Mucosa of descending colon (tissue), 3 donors: Measurements from ENCODE around the gene MYO7B. TPM values are rescaled to one million over a fixed set of nuclear protein-coding genes. Genes with fewer than 3 reads are reported as not detected.

Experiments
- ATAC-seq: fragments of 200-7000 bp; cut with Tn5 transposase; one replicate; pipeline ENCODE4 v1.9.1; 2020; ENCODE audit warnings: mild to moderate bottlenecking, moderate library complexity
- DNase-seq, 3 donors: peaks; one replicate each; pipeline ENCODE4 v3.0.0-alpha.2; 2020
- H3K36me3 ChIP-seq: fragments of 200-600 bp; one replicate; pipeline ENCODE4 v1.8.0; 2021; ENCODE audit warnings: low read depth, mild to moderate bottlenecking
- H3K4me1 ChIP-seq: fragments of 200-600 bp; one replicate; pipeline ENCODE4 v1.8.0; 2021; ENCODE audit warnings: low read depth, mild to moderate bottlenecking
- H3K4me3 ChIP-seq: fragments of 200-600 bp; one replicate; pipeline ENCODE4 v1.8.0; 2021; ENCODE audit warnings: mild to moderate bottlenecking
- H3K9me3 ChIP-seq: fragments of 200-600 bp; one replicate; pipeline ENCODE4 v1.8.0; 2021; ENCODE audit warnings: mild to moderate bottlenecking
- intact Hi-C, 2 donors: fragments of 100-400 bp; cut with DNase I in 1 of 2; cut with micrococcal nuclease in 1 of 2; formaldehyde crosslinking; loops; one replicate each; pipeline versions ENCODE4 v1.11.0 to v1.11.1; 2022; cut with DNase I, micrococcal nuclease
- total RNA-seq, 3 donors: library from RNA; stranded (reverse); fragmentation: NEBNext Ultra II Directional in 2 of 3; extraction: Animal tissue kit (Norgen Biotek cat#: 25700) in 2 of 3; gene quantifications; one replicate each; pipeline versions ENCODE4 v1.2.1 to v1.2.4, GENCODE V29; 2021 to 2023
- TF ChIP-seq, protein P1 (sequence below): fragments of 200-600 bp; IDR thresholded peaks from one replicate; pipeline ENCODE4 v1.8.0; 2022; ENCODE audit warnings: antibody characterized with exemption, mild to moderate bottlenecking
- donor health status: DM: no; HTN: no; CAD: no; lungs with moderate emphysema.
- donor health status: DM: no; HTN: no; CAD: no.
- donor health status: DM: no; HTN: yes; CAD: no.

The MYO7B gene
- total RNA-seq, 3 donors from 2014 or later, result 118 to 305 (median 199) TPM

DNA sequence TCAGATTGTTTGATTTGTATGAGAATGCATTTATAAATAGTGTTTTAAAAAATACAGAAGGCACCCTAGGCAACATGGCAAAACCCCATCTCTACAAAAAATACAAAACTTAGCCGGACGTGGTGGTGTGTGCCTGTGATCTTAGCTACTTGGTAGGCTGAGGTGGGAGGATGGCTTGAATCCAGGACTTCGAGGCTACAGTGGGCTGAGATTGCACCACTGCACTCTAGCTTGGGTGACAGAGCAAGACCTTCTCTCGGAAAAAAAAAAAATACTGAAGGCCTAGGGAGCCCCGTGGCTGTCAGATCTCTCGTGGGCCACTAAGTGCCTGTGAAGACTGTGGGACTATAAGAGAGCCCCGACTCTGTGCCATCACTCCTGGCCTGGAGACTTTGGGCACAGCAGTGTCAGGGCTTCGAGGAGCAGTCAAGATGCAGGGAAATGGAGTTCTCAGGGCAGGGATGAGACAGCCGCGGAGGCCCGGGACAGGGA lies 40.5 kb downstream of the MYO7B start:
- Histone ChIP-seq H3K4me1 (no peaks in the 10 kb centered on the region), H3K9me3 (no peaks in the 10 kb centered on the region), H3K4me3 (no peak overlapping the region), H3K36me3 (no peaks in the 10 kb centered on the region)
- no peak for ATAC-seq
- intact Hi-C loops, result no loop called here
- no peak for DNase-seq
- TF ChIP-seq, protein P1, sequence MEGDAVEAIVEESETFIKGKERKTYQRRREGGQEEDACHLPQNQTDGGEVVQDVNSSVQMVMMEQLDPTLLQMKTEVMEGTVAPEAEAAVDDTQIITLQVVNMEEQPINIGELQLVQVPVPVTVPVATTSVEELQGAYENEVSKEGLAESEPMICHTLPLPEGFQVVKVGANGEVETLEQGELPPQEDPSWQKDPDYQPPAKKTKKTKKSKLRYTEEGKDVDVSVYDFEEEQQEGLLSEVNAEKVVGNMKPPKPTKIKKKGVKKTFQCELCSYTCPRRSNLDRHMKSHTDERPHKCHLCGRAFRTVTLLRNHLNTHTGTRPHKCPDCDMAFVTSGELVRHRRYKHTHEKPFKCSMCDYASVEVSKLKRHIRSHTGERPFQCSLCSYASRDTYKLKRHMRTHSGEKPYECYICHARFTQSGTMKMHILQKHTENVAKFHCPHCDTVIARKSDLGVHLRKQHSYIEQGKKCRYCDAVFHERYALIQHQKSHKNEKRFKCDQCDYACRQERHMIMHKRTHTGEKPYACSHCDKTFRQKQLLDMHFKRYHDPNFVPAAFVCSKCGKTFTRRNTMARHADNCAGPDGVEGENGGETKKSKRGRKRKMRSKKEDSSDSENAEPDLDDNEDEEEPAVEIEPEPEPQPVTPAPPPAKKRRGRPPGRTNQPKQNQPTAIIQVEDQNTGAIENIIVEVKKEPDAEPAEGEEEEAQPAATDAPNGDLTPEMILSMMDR, result no peak

DNA sequence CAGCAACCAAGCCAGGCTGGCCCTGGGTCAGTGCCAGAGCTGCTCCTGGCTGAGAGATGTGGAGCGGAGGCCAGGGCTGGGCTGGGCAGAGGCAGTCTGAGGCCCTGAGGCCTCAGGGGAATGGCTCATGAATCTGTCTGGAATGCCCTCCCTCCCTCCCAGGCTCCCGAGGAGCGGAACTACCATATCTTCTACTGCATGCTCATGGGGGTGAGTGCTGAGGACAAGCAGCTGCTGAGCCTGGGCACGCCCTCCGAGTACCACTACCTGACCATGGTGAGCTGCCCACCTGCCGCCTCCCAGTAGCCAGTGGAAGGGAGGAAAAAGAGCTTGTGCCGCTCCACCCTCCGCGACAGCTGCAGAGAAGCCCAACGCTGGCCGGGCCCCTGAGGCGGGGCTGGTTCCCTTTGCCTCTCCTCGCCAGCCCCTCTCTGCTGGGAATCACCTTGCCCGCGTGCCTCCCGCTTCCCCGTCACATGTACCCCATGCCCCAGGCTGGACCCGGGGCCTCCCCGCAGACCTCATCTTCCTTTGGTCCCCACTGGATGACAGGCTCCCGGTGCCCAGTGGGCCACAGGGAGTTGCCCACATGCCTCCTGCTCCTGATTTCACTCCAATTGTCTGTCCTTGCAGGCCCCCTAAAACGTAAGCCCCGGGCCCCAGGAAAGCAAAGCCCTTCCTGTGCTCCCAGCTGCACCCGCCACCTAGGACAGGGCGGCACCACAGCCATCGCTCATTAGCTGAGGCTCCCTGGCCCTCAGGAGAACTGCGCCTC lies 41.1 kb downstream of the MYO7B start:
- ATAC-seq, result peak; percentile 22
- no peaks in the 10 kb centered on the region for H3K9me3 ChIP-seq
- no peaks in the 10 kb centered on the region for H3K4me1 ChIP-seq
- intact Hi-C loops, result no loop called here
- H3K36me3 ChIP-seq, result no peaks in the 10 kb centered on the region
- TF ChIP-seq, protein P1, result no peak
- DNase-seq, result peak in 1 of 3 donors; percentile 30
- H3K4me3 ChIP-seq, result no peak overlapping the region

DNA sequence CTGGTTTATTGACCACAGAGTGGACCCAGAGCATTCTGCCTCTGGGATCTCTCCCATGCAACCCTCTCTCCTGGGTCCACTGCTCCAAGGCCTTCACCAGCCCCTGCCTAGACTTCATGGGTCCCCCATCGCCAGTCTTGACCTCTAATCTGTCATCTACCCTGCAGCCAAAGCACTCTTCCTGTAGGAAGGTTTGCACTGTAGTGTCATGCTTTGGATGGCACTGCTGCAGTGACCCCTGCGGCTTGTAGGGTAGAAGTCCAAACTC lies 41.7 kb downstream of the MYO7B start:
- DNase-seq, result no peak
- Histone ChIP-seq H3K36me3 (no peaks in the 10 kb centered on the region), H3K4me1 (no peaks in the 10 kb centered on the region), H3K4me3 (no peak overlapping the region), H3K9me3 (no peaks in the 10 kb centered on the region)
- intact Hi-C loops, result no loop called here
- TF ChIP-seq, protein P1, result no peak
- no peak for ATAC-seq

DNA sequence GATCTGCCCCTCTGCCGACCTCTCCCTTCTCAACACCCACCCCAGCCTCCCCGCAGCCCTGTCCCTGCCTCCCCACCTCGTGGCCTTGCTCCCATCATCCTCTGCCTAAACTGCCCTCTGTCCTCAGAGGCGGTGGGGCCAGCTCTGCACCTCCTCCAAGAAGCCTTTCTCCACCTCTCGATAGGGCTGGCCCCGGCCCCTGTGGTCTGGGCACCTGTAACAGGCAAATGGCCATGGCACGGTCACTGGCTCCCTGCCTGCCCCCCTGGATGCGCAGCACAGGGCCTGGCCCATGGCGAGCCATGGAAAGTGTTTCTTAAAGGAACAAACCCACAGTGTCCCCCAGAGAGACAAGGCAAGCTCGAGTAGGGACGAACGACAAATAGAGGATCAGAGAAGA lies 42.0 kb downstream of the MYO7B start:
- H3K4me1 ChIP-seq, result no peaks in the 10 kb centered on the region
- DNase-seq, result no peak
- H3K36me3 ChIP-seq, result no peaks in the 10 kb centered on the region
- ATAC-seq, result no peak
- intact Hi-C loops, result no loop called here
- no peak overlapping the region for H3K4me3 ChIP-seq
- TF ChIP-seq, protein P1, result no peak
- no peaks in the 10 kb centered on the region for H3K9me3 ChIP-seq

DNA sequence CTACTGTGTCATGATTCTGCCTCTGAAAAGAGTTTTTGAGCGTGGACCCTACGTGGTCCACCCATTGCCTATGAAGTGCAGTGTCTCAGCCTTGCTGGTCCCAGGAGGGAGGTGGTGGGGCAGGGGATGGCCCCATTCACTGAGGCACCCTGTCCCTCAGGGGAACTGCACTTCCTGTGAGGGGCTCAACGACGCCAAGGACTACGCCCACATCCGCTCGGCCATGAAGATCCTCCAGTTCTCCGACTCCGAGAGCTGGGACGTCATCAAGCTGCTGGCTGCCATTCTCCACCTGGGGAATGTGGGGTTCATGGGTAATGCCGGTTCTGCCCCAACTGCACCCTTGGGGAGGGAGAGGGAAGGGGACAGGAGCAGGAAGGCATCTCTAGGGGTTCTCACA lies 42.5 kb downstream of the MYO7B start:
- H3K4me1 ChIP-seq, result no peaks in the 10 kb centered on the region
- ATAC-seq (no peak), DNase-seq (no peak)
- H3K4me3 ChIP-seq, result no peak overlapping the region
- intact Hi-C loops, result no loop called here
- H3K9me3 ChIP-seq, result no peaks in the 10 kb centered on the region
- H3K36me3 ChIP-seq, result no peaks in the 10 kb centered on the region
- TF ChIP-seq, protein P1, result no peak
